ENCODE results near the gene TEX52.

DNA sequence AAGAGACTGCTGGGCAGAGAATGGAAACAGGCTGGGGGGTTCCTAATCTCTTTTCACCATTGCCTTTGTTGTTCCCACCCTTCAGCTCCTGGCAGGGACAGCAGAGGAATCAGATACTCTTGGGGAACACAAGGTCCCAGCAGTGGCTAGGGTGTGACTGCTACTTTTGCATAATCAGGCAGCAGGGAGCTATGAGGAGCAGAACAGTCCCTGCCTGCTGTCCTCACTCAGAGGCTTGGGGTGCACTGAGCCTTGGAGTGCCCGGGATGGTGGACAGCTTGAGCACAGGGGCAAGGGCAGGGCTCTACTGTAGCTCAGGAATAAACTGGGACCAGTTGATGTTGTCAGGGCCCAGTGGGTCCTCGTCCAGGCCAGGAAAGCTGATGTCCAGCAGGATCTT, 1.5 kb upstream of the TEX52 start:
- TF ChIP-seq, protein P1, sequence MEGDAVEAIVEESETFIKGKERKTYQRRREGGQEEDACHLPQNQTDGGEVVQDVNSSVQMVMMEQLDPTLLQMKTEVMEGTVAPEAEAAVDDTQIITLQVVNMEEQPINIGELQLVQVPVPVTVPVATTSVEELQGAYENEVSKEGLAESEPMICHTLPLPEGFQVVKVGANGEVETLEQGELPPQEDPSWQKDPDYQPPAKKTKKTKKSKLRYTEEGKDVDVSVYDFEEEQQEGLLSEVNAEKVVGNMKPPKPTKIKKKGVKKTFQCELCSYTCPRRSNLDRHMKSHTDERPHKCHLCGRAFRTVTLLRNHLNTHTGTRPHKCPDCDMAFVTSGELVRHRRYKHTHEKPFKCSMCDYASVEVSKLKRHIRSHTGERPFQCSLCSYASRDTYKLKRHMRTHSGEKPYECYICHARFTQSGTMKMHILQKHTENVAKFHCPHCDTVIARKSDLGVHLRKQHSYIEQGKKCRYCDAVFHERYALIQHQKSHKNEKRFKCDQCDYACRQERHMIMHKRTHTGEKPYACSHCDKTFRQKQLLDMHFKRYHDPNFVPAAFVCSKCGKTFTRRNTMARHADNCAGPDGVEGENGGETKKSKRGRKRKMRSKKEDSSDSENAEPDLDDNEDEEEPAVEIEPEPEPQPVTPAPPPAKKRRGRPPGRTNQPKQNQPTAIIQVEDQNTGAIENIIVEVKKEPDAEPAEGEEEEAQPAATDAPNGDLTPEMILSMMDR (IDR thresholded peaks at IDR 0.05; ENCODE audit: low read depth, low read length): no peak
- TF ChIP-seq MYC (IDR thresholded peaks at IDR 0.05; ENCODE audit: low read depth, low read length): no peak

All from NB4 (cell line).